K562 (cell line): ENCODE data around the gene CMTM8.

Source experiments
- CTCF ChIP-seq, 3 experiments: IDR thresholded peaks in 2 of 3; conservative IDR thresholded peaks in 1 of 3; 2 replicates each; pipeline ENCODE4 v1.5.1; 2011 to 2012; ENCODE audit warnings: low read length in 3 of 3, mild to moderate bottlenecking in 3 of 3, control low read depth in 2 of 3, improper control_type of control experiment in 1 of 3, inconsistent platforms in 1 of 3, low read depth in 1 of 3, mixed read lengths in 1 of 3, moderate library complexity in 1 of 3; ENCODE audit not compliant: insufficient read depth in 2 of 3
- GATA2 ChIP-seq: sonication (generic); formaldehyde crosslinking; IDR thresholded peaks from 2 replicates; pipeline ENCODE4 v1.4.0; 2020; ENCODE audit warnings: mild to moderate bottlenecking, missing genetic modification reagents
- HDGF ChIP-seq: fragments of 450-650 bp; IDR thresholded peaks from 2 replicates; pipeline ENCODE4 v1.6.1; 2016
- POLR2A ChIP-seq: fragments of 450-650 bp; conservative IDR thresholded peaks from 2 replicates; pipeline ENCODE4 v1.6.1; 2016
- USF2 ChIP-seq: sonication (generic); formaldehyde crosslinking; IDR thresholded peaks from 2 replicates; pipeline ENCODE4 v1.5.0; 2020; ENCODE audit warnings: missing genetic modification reagents
- YY1 ChIP-seq, 3 experiments: IDR thresholded peaks; 2 replicates each; pipeline ENCODE4 v1.6.1; 2011; ENCODE audit warnings: low read length in 2 of 3, mild to moderate bottlenecking in 2 of 3, moderate library complexity in 2 of 3, borderline replicate concordance in 1 of 3, control low read depth in 1 of 3, low read depth in 1 of 3; ENCODE audit not compliant: insufficient read depth in 3 of 3, insufficient replicate concordance in 2 of 3, control insufficient read depth in 1 of 3, insufficient read length in 1 of 3; ENCODE audit errors: extremely low read depth in 1 of 3
- ZNF124 ChIP-seq: sonication (generic); formaldehyde crosslinking; IDR thresholded peaks from 2 replicates; pipeline ENCODE4 v1.8.1; 2022; ENCODE audit warnings: missing genetic modification reagents
- TF ChIP-seq, protein P1 (sequence below), 2 experiments: fragments of 450-650 bp; IDR thresholded peaks; 2 replicates each; pipeline ENCODE4 v1.6.1; 2016
- TF ChIP-seq, protein P2 (sequence below): fragments of 450-650 bp; conservative IDR thresholded peaks from 2 replicates; pipeline ENCODE4 v1.6.1; 2016; ENCODE audit warnings: missing genetic modification characterization, low read depth, mild to moderate bottlenecking, missing compliant biosample characterization, moderate library complexity

DNA sequence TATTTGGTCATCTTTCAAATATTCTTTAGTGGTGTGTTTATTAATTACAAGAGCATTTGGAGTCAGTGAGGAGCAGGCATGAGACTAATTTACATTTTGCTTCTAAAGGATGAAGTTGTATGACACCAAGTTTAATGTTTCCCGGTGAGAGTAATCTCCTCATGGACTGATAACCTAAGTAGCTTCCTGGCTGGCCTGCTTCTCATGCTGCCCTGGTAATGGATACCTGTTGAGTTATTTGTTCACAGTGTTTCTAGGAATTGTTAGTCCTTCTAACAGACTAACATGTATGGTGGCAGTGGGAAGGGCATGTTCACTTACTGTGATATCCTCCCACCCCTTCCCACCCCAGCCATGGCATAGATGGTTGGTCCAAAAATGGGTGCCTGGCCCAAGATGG, 83.8 kb downstream of the CMTM8 start:
- TF ChIP-seq POLR2A (no peak), HDGF (no peak), GATA2 (CRISPR knock-in tag) (no peak), YY1 (IDR thresholded peaks at IDR 0.05; ENCODE audit: borderline replicate concordance in 1 of 3, control insufficient read depth in 1 of 3, extremely low read depth in 1 of 3, insufficient read depth in 3 of 3, insufficient read length in 1 of 3, insufficient replicate concordance in 2 of 3, low read depth in 1 of 3, low read length in 2 of 3) (no peak), CTCF (IDR thresholded peaks at IDR 0.05 in 2 of 3, conservative IDR thresholded peaks at IDR 0.05 in 1 of 3; ENCODE audit: insufficient read depth in 2 of 3, low read depth in 1 of 3, low read length in 3 of 3) (no peak), USF2 (CRISPR knock-in tag) (no peak), ZNF124 (CRISPR knock-in tag) (no peak)
- TF ChIP-seq, protein P1, sequence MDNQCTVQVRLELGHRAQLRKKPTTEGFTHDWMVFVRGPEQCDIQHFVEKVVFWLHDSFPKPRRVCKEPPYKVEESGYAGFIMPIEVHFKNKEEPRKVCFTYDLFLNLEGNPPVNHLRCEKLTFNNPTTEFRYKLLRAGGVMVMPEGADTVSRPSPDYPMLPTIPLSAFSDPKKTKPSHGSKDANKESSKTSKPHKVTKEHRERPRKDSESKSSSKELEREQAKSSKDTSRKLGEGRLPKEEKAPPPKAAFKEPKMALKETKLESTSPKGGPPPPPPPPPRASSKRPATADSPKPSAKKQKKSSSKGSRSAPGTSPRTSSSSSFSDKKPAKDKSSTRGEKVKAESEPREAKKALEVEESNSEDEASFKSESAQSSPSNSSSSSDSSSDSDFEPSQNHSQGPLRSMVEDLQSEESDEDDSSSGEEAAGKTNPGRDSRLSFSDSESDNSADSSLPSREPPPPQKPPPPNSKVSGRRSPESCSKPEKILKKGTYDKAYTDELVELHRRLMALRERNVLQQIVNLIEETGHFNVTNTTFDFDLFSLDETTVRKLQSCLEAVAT (IDR thresholded peaks at IDR 0.05): no peak
- TF ChIP-seq, protein P2, sequence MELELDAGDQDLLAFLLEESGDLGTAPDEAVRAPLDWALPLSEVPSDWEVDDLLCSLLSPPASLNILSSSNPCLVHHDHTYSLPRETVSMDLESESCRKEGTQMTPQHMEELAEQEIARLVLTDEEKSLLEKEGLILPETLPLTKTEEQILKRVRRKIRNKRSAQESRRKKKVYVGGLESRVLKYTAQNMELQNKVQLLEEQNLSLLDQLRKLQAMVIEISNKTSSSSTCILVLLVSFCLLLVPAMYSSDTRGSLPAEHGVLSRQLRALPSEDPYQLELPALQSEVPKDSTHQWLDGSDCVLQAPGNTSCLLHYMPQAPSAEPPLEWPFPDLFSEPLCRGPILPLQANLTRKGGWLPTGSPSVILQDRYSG (tag): no peak
